HepG2 (cell line): Measurements from ENCODE around the gene NOL12. TPM values are rescaled to one million over a fixed set of nuclear protein-coding genes. Genes with fewer than 3 reads are reported as not detected.

Source experiments
- CEBPZ ChIP-seq: IDR thresholded peaks from 2 replicates; pipeline ENCODE4 v1.6.1; 2012; ENCODE audit warnings: low read length, improper control_type of control experiment
- EP300 ChIP-seq, 3 experiments: sonication (generic) in 1 of 3; formaldehyde crosslinking in 1 of 3; IDR thresholded peaks; 2 replicates each; pipeline versions ENCODE4 v1.5.1 to v1.6.1; 2011 to 2020; ENCODE audit warnings: low read depth in 2 of 3, low read length in 2 of 3, borderline replicate concordance in 1 of 3, improper control_type of control experiment in 1 of 3, mild to moderate bottlenecking in 1 of 3, missing genetic modification reagents in 1 of 3, moderate library complexity in 1 of 3
- LCORL ChIP-seq, 2 experiments: fragments of 450-650 bp in 1 of 2; sonication (generic) in 1 of 2; formaldehyde crosslinking in 1 of 2; IDR thresholded peaks; 2 replicates each; pipeline versions ENCODE4 v1.5.0 to v1.6.1; 2017 to 2020; ENCODE audit warnings: antibody characterized with exemption in 1 of 2, missing genetic modification reagents in 1 of 2
- NFKB2 ChIP-seq: sonication (generic); formaldehyde crosslinking; IDR thresholded peaks from 2 replicates; pipeline ENCODE4 v1.4.0; 2020; ENCODE audit warnings: missing genetic modification reagents, borderline replicate concordance
- NR1H2 ChIP-seq: sonication (generic); formaldehyde crosslinking; IDR thresholded peaks from 2 replicates; pipeline ENCODE4 v1.8.1; 2022; ENCODE audit warnings: low read depth, missing genetic modification reagents, borderline replicate concordance
- POLR2AphosphoS5 ChIP-seq: IDR thresholded peaks from 2 replicates; pipeline ENCODE4 v1.6.1; 2012; ENCODE audit warnings: low read depth, low read length
- PRMT3 ChIP-seq: sonication (generic); formaldehyde crosslinking; IDR thresholded peaks from 2 replicates; pipeline ENCODE4 v1.8.1; 2022; ENCODE audit warnings: low read depth, mild to moderate bottlenecking, moderate library complexity, missing genetic modification reagents, borderline replicate concordance
- RARG ChIP-seq: sonication (generic); formaldehyde crosslinking; IDR thresholded peaks from 2 replicates; pipeline ENCODE4 v1.4.0; 2020; ENCODE audit warnings: low read depth, mild to moderate bottlenecking, missing genetic modification reagents
- RXRA ChIP-seq: sonication (generic); formaldehyde crosslinking; IDR thresholded peaks from 2 replicates; pipeline ENCODE4 v1.5.1; 2020; ENCODE audit warnings: missing genetic modification reagents
- TFE3 ChIP-seq: IDR thresholded peaks from 2 replicates; pipeline ENCODE4 v1.6.1; 2016
- ZBTB20 ChIP-seq: sonication (generic); formaldehyde crosslinking; IDR thresholded peaks from 2 replicates; pipeline ENCODE4 v1.8.1; 2023; ENCODE audit warnings: missing genetic modification reagents, low read depth, mild to moderate bottlenecking, borderline replicate concordance
- ZNF205 ChIP-seq: IDR thresholded peaks from 2 replicates; pipeline ENCODE4 v1.6.1; 2018; ENCODE audit warnings: missing biosample characterization, missing genetic modification reagents
- ZNF710 ChIP-seq: sonication (generic); formaldehyde crosslinking; IDR thresholded peaks from 2 replicates; pipeline ENCODE4 v1.5.0; 2020; ENCODE audit warnings: mild to moderate bottlenecking, missing genetic modification reagents, borderline replicate concordance
- ZNF75D ChIP-seq: sonication (generic); formaldehyde crosslinking; IDR thresholded peaks from 2 replicates; pipeline ENCODE4 v1.8.1; 2023; ENCODE audit warnings: missing genetic modification reagents, mild to moderate bottlenecking, borderline replicate concordance
- ZNF781 ChIP-seq: sonication (generic); formaldehyde crosslinking; IDR thresholded peaks from 2 replicates; pipeline ENCODE4 v1.5.1; 2020; ENCODE audit warnings: borderline replicate concordance, mild to moderate bottlenecking, missing genetic modification reagents; ENCODE audit errors: not compliant biosample characterization
- polyA plus RNA-seq, 8 experiments: library from polyadenylated mRNA; depleted of rRNA in 3 of 8; stranded (reverse) in 7 of 8; unstranded in 1 of 8; fragments of >200 nt; fragmentation: Illumina TruSeq in 4 of 8; extraction: Trizol in 4 of 8; gene quantifications; 2 replicates each; pipeline versions ENCODE4 v1.2.1 to v1.2.3, GENCODE V29; 2011 to 2016; ENCODE audit warnings: low read depth in 4 of 8, missing spikeins in 1 of 8, mixed read lengths in 1 of 8; ENCODE audit not compliant: insufficient read depth in 1 of 8
- total RNA-seq, 5 experiments: library from RNA; depleted of rRNA; stranded (reverse); fragments of >200 nt; fragmentation: Illumina TruSeq; extraction: Trizol; gene quantifications; 2 replicates each; pipeline ENCODE4 v1.2.3, GENCODE V29; 2016; ENCODE audit warnings: low read depth in 1 of 5
- TF ChIP-seq, protein P1 (sequence below): sonication (generic); formaldehyde crosslinking; IDR thresholded peaks from 2 replicates; pipeline ENCODE4 v1.5.0; 2020; ENCODE audit warnings: mild to moderate bottlenecking, missing genetic modification reagents, moderate library complexity
- TF ChIP-seq, protein P2 (sequence below): sonication (generic); formaldehyde crosslinking; IDR thresholded peaks from 2 replicates; pipeline ENCODE4 v1.9.0; 2021; ENCODE audit warnings: missing genetic modification reagents, mild to moderate bottlenecking, borderline replicate concordance

The NOL12 gene
- total and polyA plus RNA-seq, 2 of the 13 experiments (the other 11 are each of a cell fraction or from before 2014, with no cell fraction given) = 14.3 to 31.4 TPM

- TF ChIP-seq RXRA (CRISPR knock-in tag) (peak; percentile 63; the same call in 1 of the 2 replicates), EP300 (IDR thresholded peaks at IDR 0.05; ENCODE audit: low read depth in 2 of 2, low read length in 2 of 2) (peak in 1 of 2 experiments; percentile 67; a peak in 1 of 4 replicates), EP300 (CRISPR knock-in tag; IDR thresholded peaks at IDR 0.05; ENCODE audit: borderline replicate concordance) (peak; percentile 56), POLR2AphosphoS5 (no peak), RARG (no peak), NFKB2 (CRISPR knock-in tag) (no peak), CEBPZ (no peak), ZNF710 (CRISPR knock-in tag) (peak; percentile 97), PRMT3 (CRISPR knock-in tag) (no peak), ZNF205 (0 out of 2 replicates have a peak, but pooled peaks have one; percentile 27), ZNF781 (CRISPR knock-in tag) (no peak), LCORL (IDR thresholded peaks at IDR 0.05) (0 out of 2 replicates have a peak, but pooled peaks have one; percentile 55), LCORL (CRISPR knock-in tag; IDR thresholded peaks at IDR 0.05) (peak; percentile 96), ZNF75D (CRISPR knock-in tag) (no peak), NR1H2 (CRISPR knock-in tag) (no peak), ZBTB20 (CRISPR knock-in tag) (no peak), TFE3 (peak; percentile 52; the same call in 1 of the 2 replicates)
- TF ChIP-seq, protein P1, sequence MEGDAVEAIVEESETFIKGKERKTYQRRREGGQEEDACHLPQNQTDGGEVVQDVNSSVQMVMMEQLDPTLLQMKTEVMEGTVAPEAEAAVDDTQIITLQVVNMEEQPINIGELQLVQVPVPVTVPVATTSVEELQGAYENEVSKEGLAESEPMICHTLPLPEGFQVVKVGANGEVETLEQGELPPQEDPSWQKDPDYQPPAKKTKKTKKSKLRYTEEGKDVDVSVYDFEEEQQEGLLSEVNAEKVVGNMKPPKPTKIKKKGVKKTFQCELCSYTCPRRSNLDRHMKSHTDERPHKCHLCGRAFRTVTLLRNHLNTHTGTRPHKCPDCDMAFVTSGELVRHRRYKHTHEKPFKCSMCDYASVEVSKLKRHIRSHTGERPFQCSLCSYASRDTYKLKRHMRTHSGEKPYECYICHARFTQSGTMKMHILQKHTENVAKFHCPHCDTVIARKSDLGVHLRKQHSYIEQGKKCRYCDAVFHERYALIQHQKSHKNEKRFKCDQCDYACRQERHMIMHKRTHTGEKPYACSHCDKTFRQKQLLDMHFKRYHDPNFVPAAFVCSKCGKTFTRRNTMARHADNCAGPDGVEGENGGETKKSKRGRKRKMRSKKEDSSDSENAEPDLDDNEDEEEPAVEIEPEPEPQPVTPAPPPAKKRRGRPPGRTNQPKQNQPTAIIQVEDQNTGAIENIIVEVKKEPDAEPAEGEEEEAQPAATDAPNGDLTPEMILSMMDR (CRISPR knock-in tag) = peak; percentile 74
- TF ChIP-seq, protein P2, sequence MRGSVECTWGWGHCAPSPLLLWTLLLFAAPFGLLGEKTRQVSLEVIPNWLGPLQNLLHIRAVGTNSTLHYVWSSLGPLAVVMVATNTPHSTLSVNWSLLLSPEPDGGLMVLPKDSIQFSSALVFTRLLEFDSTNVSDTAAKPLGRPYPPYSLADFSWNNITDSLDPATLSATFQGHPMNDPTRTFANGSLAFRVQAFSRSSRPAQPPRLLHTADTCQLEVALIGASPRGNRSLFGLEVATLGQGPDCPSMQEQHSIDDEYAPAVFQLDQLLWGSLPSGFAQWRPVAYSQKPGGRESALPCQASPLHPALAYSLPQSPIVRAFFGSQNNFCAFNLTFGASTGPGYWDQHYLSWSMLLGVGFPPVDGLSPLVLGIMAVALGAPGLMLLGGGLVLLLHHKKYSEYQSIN (CRISPR knock-in tag) = no peak
Observed at GRCh38 chr22:37661160-37661924, 24.8 kb upstream of the NOL12 start (continued).
